ELF-1 (cell line): ENCODE measurements around the gene ALG5.

ENCODE experiments used
- DNase-seq: peaks from one replicate; pipeline ENCODE4 v3.0.0-alpha.2; 2016; ENCODE audit warnings: low read depth, low spot score

Gene ALG5

DNA sequence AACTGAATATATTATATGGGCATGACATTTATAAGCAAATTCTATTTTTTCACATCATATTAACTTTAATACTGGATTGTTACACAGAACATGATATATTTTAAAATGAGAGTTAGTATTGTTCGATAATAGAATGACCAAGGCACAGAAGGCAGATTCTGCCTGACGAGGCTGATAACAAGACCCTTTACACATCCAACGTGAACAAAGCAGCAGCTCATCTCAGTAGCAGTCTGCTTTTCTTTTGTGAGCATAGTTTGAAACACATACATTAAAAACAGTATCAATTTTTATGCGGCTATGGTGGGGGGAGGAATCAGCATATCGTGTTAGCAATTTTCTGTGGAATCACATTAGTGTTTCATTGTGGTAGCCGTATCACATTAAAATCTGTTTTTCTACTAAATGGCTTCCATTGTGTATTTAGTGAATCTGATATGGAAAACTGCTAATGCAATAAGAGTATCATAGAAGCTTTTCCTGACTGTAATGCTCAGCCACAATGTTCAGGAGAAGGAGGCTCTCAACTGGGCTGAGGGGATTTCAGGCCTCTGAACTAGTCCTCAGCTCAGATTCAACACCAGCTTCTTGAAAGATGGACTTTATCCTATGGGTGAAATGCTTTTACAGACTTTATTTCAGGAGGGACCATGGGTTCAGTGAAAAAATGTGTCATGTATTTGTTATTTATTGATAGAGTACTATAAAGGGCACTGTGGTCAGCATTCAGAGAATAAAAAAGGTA, 83.1 kb downstream of the ALG5 start:
- DNase-seq, result no peak

DNA sequence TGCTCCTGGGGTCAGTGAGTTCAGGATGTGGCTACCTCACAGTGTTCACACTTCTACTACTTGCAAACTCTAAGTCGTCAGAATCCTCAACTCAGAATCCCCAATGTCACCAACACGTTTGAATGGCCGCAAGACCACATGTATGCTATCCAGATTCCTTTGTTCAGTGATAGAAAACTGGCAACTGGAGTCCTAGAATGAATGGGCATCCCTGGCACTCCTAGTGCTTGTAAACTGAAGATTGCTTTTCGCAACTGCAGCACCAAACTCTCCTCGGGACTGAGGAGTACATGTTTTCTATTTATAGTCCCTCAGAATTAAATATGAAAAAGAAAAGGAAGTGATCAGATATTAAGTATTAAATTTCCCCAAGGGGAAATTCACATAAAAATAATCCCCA, 84.0 kb downstream of the ALG5 start:
- DNase-seq, result no peak

DNA sequence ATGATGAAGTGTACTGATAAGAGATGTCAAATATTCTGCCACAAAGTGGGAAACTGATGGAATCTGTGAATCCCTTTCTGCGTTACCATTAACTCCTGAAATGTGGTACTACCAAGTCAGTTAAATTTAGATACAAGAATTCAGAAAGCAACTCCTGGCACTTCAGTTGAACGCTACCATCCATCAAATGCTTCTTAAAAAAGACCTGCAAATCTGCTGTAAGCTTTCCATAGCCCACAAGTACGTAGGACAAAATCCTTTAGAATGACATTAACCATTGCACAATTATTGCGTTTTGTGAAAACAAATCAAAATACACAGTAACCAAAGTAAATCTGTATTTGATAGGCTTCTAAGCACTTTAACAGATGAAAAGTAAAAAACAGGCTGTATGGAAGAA, 84.5 kb downstream of the ALG5 start:
- no peak for DNase-seq

DNA sequence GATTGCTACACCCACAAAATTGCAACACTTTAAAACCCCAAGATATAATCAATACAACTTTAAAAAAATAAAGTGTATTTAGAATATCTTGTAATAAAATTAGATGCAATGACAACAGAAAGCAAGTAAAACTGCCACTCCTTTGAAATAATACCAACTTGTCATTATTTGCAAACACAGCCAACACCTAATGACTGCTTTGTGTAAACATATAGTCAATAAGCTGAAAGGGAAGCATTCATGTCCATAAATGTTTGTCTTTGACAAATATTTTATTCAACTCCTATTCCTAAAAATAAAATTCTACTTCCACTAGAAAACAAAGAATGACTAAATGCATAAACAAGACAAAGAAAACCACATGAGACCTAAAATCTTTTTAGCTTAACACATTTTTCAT, 85.7 kb downstream of the ALG5 start:
- no peak for DNase-seq

DNA sequence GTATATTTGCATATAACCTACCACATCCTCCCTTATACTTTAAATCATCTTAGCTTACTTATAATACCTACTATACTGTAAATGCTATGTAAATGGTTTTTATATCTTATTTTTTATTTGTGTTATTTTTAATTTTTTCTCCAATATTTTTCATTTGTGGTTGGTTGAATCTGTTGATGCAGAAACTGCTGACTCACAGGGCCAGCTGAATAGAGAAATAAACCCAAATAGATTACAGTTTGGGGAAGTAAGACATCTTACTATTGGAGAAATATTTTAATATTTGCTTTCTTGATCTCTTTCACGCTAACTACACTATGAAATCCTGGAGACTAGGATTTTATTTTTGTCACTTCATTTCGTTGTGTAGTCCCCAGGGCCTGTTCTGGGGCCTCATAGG, 86.2 kb downstream of the ALG5 start:
- no peak for DNase-seq

DNA sequence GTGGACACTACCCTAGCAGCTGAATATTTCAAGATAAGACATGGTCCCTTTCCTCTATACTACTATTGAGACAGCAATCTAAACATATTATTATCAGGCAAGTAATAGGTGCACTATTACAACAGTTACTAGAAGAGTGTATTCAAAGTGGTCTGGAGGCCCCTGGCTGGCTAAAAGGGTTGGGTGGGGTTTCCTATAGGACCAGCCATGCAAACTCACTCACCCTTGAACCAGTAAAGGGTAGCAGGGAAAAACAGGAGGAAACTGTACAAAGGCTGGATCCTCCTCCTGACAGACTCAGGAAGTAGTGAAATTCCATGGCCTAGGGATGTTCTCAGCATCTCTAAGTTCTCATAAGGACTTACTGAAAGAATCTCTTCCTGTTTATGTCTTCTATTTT, 86.8 kb downstream of the ALG5 start:
- DNase-seq, result no peak

DNA sequence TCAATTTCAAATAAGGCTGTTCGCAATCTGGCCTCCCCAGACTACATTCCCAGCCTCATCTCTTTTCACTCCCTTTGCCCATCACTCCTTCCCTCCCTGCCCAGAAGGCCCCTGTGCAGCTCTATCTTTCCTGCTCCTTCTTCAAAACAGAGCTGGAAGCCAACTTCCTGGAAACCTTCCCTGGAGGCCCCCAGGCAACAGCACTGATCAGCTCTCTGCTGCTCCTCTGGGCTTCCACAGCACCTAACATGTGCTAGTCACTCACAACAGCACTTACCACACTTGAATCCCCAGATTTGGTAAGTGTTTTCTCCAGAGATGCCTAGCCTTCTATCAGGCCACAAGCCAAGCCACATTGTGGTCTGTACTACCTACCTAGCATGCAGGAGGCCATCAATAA, 88.6 kb downstream of the ALG5 start:
- peak; percentile 45 for DNase-seq

DNA sequence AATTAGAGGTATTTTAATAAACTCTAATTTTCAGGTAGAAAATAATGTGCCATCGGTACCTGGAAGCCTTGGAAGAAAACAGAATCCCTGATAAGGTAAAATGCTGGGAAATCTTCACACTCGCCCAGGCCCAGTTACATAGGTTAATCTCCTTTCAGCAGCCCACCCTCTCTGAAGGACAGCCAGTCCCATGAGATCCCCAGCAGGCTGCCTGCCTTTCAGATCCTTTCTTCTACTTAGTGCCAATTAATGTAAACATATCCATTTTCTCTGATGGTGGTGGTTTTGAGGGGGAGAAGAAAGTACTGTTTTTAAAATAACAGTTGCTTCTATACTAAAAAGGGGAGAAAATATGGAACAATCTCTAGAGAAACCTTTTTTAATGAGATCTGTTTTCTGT, 91.3 kb downstream of the ALG5 start:
- DNase-seq, result no peak

DNA sequence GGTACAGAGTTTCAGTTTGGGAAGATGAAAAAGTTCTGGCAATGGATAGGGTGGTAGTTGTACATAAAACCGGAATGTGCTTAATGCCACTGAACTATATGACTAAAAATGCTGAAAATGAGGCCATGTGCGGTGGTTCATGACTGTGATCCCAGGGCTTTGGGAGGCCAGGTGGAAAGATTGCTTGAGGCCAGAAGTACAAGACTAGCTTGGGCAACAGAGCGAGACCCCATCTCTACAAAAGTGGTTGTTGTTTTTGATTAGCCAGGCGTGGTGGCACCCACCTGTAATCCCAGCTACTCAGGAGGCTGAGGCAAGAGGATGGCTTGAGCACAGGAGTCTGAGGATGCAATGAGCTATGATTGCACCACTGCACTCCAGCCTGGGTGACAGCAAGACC, 91.9 kb downstream of the ALG5 start:
- no peak for DNase-seq

DNA sequence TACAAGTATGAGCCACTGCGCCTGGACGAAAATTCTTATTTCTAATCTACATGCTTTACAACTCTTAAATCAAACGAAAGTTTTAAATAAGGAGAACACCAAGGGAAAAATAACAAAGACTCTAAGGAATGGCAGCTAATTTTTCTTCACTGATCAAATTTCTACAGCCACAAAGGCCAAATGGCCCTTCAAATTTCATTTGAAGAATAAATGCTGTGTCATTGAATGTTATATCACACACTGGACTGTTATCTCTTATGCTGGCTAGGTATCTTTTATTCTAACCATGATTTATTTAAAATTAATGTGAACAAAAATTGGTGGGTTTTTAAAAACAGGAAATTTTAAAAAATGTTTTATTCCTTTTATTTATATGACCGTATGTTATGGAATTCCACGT, 93.2 kb downstream of the ALG5 start:
- no peak for DNase-seq

DNA sequence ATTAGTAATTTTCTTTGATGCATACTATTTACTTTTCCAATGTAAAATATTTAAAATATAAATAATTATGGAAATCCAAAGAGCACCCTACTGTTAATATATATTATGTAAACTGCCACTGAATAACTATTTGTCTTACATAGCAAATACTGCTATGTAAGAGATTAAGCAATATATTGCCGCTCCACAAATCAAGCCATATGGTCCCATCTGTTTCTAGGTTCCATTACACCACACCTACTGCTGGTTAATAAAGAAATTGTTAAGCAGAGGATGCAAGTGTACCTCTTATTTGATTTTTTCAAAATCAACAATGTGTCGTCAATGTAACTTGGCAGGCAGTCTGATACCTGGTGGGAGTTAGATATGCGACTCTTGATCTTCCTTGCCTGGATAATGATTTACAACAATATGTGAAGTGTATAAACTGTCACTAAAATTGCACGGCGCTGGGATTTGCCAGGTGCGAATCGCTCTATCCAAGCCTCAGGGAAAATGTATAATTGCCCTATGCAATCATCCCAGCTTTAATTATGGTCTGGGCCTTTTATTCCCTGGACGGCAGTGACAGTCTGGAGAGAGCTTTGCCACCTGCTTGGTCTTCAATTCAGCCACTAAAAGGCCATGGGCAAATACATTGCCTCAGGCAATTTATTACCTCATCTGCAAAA, 95.1 kb downstream of the ALG5 start:
- no peak for DNase-seq
